ENCODE data around the gene ALG8.

Gene ALG8

DNA sequence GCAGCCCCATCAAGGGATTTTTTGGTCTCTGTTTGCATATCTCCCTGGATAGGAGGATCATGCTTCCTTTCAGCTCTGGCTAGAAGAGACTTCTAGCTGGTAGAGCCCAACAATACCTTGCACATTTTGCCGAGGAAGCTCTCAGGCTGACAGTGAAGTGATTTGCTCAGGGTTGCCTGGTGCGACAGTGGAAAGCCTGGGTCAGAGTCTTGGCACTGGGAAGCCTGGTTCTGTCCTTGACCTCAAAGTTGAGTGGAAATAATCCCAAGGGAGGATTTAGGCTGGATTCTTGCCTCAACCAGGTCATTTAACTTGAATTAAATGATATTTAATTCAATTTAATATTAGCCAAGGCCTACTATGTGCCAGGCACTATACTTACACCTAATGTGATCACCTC is 24.4 kb upstream of the ALG8 start:
- in situ Hi-C loops (cut with HindIII; ENCODE audit: low pct_ligation_motif_present, low pct_unique_long_range_greater_than_20kb, low sequenced_read_pairs): no loop called here
- DNase-seq: no peak

DNA sequence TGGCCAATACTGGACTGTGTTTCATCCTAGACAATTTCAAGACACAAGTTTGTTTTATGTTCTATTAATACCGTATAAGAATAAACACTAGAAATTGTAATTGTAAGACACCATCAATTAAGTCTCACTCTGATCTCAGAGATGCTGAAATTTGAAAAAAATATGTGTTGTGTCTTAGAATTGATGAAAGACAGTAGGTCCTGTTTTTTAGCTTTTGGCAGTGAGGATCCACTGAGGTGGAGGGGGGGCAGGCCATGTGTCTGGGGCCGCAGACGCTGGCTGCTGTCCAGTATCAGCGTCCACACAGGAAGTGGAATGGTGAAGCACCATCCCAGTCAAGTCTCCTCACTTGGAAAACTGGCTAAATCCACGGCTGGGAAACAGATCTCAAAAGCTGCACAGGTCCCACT is 22.5 kb upstream of the ALG8 start:
- no peak for DNase-seq
- in situ Hi-C loops (cut with HindIII; ENCODE audit: low pct_ligation_motif_present, low pct_unique_long_range_greater_than_20kb, low sequenced_read_pairs): no loop called here

- in situ Hi-C loops (cut with HindIII; ENCODE audit: low pct_ligation_motif_present, low pct_unique_long_range_greater_than_20kb, low sequenced_read_pairs): no loop called here
- no peak for DNase-seq
Measured at GRCh38 chr11:78161346-78161745, 21.9 kb upstream of the ALG8 start.

- no peak for DNase-seq
- in situ Hi-C loops (cut with HindIII; ENCODE audit: low pct_ligation_motif_present, low pct_unique_long_range_greater_than_20kb, low sequenced_read_pairs): no loop called here
Measured at GRCh38 chr11:78160557-78160956, 21.1 kb upstream of the ALG8 start.

- no peak for DNase-seq
- in situ Hi-C loops (cut with HindIII; ENCODE audit: low pct_ligation_motif_present, low pct_unique_long_range_greater_than_20kb, low sequenced_read_pairs): no loop called here
Measured at GRCh38 chr11:78158987-78159652, 19.7 kb upstream of the ALG8 start.

DNA sequence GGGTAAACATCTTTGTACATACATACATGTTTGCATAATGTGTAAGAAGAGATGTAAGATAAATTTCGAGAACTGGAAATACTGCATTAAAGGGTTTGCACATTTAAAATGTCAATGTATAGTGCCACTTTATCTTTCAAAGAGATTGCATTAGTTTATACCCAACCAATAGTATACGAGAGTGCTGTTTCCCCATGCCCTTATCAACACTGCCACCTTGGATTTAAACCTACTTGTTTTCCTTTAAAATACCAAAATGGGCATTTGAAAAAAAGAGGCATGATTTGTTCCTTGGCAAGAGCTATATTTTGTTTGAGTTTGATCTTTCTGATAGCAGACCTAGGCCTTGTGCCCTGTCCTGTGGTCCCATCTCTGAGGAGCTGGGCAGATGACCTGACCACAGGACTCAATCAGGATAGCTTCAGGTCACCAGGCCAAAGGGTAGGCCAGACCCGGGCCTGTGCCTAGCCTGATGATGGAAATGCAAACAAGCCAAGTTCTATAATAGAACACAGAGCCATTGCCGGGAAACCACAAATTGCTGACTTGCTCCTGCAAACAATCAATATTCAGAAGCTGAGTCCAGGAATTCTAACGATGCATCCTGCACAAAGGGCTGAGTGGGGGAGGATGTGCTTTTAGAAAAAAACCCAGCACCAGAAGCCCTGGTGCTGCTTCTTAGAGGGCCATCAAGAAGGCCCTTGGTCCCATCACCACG is 16.9 kb upstream of the ALG8 start:
- DNase-seq: no peak
- in situ Hi-C loops (cut with HindIII; ENCODE audit: low pct_ligation_motif_present, low pct_unique_long_range_greater_than_20kb, low sequenced_read_pairs): no loop called here

GRCh38 chr11:78151804-78152203 is 12.4 kb upstream of the ALG8 start:
- no peak for DNase-seq
- in situ Hi-C loops (cut with HindIII; ENCODE audit: low pct_ligation_motif_present, low pct_unique_long_range_greater_than_20kb, low sequenced_read_pairs): no loop called here

DNA sequence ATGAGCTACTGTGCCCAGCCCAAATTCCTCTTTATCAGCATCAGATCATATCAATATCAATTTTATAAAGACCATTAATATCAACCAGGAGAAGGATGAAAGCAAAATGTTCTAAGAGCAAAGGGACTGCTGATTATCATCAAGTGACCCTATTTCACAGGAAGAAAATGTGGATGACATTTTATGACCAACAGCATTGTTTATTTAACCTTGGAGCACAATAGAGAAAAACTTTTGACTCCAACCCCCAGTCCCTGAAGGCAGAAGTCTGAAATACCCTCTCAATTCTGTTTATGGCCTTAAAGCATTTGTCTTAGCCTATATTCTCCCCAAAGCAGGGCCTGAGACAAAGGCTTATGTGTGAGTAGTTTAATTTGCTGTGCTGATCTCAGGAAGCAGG is 11.3 kb upstream of the ALG8 start:
- in situ Hi-C loops (cut with HindIII; ENCODE audit: low pct_ligation_motif_present, low pct_unique_long_range_greater_than_20kb, low sequenced_read_pairs): no loop called here
- no peak for DNase-seq

DNA sequence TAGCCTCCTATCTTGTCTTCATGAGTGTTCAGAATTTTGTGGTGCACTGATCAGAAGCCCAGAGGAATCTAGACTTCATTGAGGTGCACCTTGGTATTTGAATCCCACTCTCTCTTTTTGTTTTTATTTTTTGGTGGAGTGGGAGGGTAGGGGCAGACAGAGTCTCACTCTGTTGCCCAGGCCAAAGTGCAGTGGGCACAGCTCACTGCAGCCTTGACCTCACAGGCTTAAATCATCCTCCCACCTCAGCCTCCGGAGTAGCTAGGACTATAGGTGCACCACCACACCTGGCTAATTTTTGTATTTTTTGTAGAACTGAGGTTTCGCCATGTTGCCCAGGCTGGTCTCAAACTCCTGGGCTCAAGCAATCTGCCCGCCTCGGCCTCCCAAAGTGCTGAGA is 10.9 kb upstream of the ALG8 start:
- DNase-seq: no peak
- in situ Hi-C loops (cut with HindIII; ENCODE audit: low pct_ligation_motif_present, low pct_unique_long_range_greater_than_20kb, low sequenced_read_pairs): no loop called here

DNA sequence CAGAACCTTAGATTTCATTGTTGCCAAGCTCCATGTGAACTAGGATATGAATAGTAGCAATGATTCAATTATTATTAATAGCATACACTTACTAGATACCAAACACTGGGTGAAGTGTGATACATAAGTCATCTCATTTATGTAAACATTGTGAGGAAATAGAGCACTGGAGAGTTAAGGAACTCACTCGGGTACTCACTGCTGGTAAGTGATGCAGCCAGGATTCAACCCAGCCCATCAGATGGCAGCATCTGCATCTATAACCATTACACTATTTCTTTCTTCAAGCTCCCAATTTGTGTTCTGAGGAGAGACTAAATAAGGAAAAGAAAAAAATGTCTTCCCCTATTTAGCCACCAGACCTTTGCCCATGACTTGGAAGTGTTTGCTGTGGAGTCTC is 10.2 kb upstream of the ALG8 start:
- no peak for DNase-seq
- in situ Hi-C loops (cut with HindIII; ENCODE audit: low pct_ligation_motif_present, low pct_unique_long_range_greater_than_20kb, low sequenced_read_pairs): no loop called here

DNA sequence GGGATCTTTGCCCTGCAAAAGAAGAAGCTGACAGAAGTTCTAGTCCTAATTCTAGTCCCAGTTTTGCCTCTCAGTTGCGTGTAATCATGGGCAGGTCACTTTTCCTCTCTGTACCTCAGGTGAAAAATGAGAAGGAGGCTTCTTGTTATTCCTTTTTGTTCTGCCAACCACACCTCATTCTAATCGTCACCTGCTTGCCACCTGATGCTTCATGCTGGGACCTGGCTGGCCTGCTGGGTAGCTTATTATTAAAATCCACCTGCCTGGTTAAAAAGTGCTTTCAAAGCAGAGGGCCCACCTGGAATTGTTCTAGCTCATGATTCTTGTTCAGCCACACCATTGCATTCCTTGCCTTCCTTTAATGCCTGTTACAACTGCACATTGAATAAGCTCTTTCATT is 8.4 kb upstream of the ALG8 start:
- in situ Hi-C loops (cut with HindIII; ENCODE audit: low pct_ligation_motif_present, low pct_unique_long_range_greater_than_20kb, low sequenced_read_pairs): no loop called here
- DNase-seq: no peak

GRCh38 chr11:78145511-78146025 is 6.1 kb upstream of the ALG8 start:
- no peak for DNase-seq
- in situ Hi-C loops (cut with HindIII; ENCODE audit: low pct_ligation_motif_present, low pct_unique_long_range_greater_than_20kb, low sequenced_read_pairs): no loop called here

GRCh38 chr11:78140392-78141077 is 1.1 kb upstream of the ALG8 start:
- in situ Hi-C loops (cut with HindIII; ENCODE audit: low pct_ligation_motif_present, low pct_unique_long_range_greater_than_20kb, low sequenced_read_pairs): no loop called here
- no peak for DNase-seq

- peak; percentile 33 for DNase-seq
- in situ Hi-C loops (cut with HindIII; ENCODE audit: low pct_ligation_motif_present, low pct_unique_long_range_greater_than_20kb, low sequenced_read_pairs): no loop called here
Measured at GRCh38 chr11:78138694-78139421, 568 bp downstream of the ALG8 start.

GRCh38 chr11:78138291-78138690 is 1.1 kb downstream of the ALG8 start:
- in situ Hi-C loops (cut with HindIII; ENCODE audit: low pct_ligation_motif_present, low pct_unique_long_range_greater_than_20kb, low sequenced_read_pairs): no loop called here
- no peak for DNase-seq

DNA sequence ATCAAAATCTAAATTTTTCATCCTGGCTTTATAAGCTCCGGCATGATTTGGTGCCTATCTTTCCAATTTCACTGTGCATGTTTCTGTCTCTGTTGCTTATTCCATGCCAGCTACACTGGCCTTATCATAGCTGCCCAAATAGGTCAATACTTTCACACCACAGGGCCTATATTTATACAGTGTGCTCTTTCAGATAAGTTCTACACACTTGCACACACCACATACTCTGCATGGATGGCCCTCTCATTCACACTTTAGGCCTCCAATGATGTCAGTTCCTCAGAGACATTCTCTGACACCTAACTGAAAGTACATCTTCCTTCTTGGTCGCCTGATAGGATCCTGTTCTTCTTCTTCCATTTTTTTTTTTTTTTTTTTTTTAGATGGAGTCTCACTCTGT is 7.0 kb downstream of the ALG8 start:
- in situ Hi-C loops (cut with HindIII; ENCODE audit: low pct_ligation_motif_present, low pct_unique_long_range_greater_than_20kb, low sequenced_read_pairs): no loop called here
- no peak for DNase-seq

GRCh38 chr11:78131956-78132355 is 7.5 kb downstream of the ALG8 start:
- in situ Hi-C loops (cut with HindIII; ENCODE audit: low pct_ligation_motif_present, low pct_unique_long_range_greater_than_20kb, low sequenced_read_pairs): no loop called here
- DNase-seq: no peak

GRCh38 chr11:78127403-78127802 is 12.0 kb downstream of the ALG8 start:
- in situ Hi-C loops (cut with HindIII; ENCODE audit: low pct_ligation_motif_present, low pct_unique_long_range_greater_than_20kb, low sequenced_read_pairs): no loop called here
- DNase-seq: no peak

Data from ACHN (cell line).